ENCODE data around the gene DEFB123. TPM values are rescaled to one million over a fixed set of nuclear protein-coding genes. Genes with fewer than 3 reads are reported as not detected.

The DEFB123 gene
- total and polyA plus RNA-seq, 9 of the 15 experiments (the other 6 are each of a cell fraction or from before 2014, with no cell fraction given): not detected

DNA sequence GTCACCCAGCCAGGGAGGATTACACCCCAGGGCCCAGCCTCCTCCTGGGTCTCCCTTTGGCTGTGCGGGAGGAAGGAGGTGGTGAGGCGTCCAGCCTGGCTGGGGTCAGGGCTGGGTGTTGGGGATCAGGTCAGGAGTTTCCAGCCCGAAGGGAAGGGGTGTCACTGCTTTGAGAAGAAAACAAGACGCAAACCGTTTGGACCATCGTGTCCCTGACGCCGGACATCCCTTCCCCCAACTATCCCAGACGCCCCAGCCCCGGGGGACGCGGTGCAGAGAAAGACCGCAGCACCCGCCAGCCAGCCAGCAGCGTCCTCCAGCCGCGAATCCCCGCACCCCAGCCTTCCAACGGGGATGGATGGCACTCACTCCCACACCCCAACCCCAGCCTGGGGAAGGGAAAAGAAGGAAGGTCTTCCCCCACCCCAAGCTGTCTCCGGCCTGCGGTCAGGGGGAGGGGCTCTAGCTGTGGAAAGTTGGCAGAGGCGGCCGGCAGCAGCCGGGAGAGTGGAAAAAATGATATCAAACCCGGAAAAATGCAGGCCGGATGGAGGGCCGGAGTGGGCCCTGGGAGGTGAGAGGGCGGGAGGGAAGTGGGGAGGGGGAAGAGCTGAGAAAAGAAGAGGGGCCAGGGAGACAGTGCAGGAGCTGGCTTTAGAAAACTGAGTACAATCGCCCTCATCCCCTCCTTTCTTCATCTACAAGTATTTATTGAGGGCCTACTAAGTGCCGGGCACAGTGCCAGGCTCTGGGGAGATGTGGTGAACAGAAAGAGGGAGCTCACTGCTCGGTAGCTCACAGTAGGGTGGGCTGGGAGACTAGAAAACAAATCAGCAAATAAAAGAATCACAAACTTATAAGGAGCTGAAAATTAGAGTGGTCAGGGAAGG lies 45.3 kb downstream of the DEFB123 start:
- 4% methylated on average over 23 of the region's 31 CpGs for WGBS (ENCODE audit: insufficient coverage, low coverage, missing lambda C conversion rate)
- in situ Hi-C loops (cut with MboI): no loop called here
- no peaks in the 10 kb centered on the region for H3K79me2 ChIP-seq (ENCODE audit: control insufficient read depth, insufficient read depth, low read length)
- H3K9ac ChIP-seq (ENCODE audit: insufficient read depth in 1 of 2, low read depth in 2 of 2, low read length in 2 of 2): peak overlapping the region in 1 of 2 experiments; percentile 77; a peak in 2 of 4 replicates
- H3K4me3 ChIP-seq: no peak overlapping the region
- H3K9me1 ChIP-seq (ENCODE audit: control insufficient read depth, insufficient read depth, low read length): no peaks in the 10 kb centered on the region
- POLR2A ChIA-PET: interaction anchor here (0.7 to 1.9 kb wide), 5 partner anchors 9 to 222 kb away, joined by 3 to 5 read pairs (median 4); partner anchors contain the start of gene DEFB124
- no TSS peak for BruUV-seq (replicated peaks)
- H3K4me1 ChIP-seq (replicated peaks in 1 of 2; ENCODE audit: control insufficient read depth in 2 of 2, insufficient read depth in 2 of 2, low read length in 2 of 2): peaks cover 11 to 14% of the 10 kb centered on the region in 2 experiments; a peak in 3 of 5 replicates
- H3K9me3 ChIP-seq (replicated peaks; ENCODE audit: control insufficient read depth, insufficient read depth, low read depth, low read length): no peaks in the 10 kb centered on the region; the same call in 1 of the 2 replicates
- CTCF ChIA-PET (ENCODE audit: low intra/inter-chr PET ratio): no interaction called here
- intact Hi-C loops (cut with micrococcal nuclease): no loop called here
- ATAC-seq: peak; percentile 54
- no peaks in the 10 kb centered on the region for H4K20me1 ChIP-seq (replicated peaks; ENCODE audit: control insufficient read depth, insufficient read depth, low read length)
- no peak overlapping the region for H3K27ac ChIP-seq (ENCODE audit: extremely low read depth, low read depth, low read length)
- FAIRE-seq: no peak
- H3K36me3 ChIP-seq (ENCODE audit: control insufficient read depth, insufficient read depth, low read length): no peaks in the 10 kb centered on the region
- H2AFZ ChIP-seq (ENCODE audit: low read depth, low read length): peak overlapping the region; percentile 45; the same call in 1 of the 2 replicates
- H3K27me3 ChIP-seq (ENCODE audit: control insufficient read depth in 2 of 2, insufficient read depth in 2 of 2, low read length in 2 of 2): peaks cover 4 to 20% of the 10 kb centered on the region in 2 experiments; a peak in 4 of 5 replicates
- H3K4me2 ChIP-seq (ENCODE audit: insufficient read depth, low read length): peak overlapping the region; percentile 27
- peak; percentile 29 to 43 (median 36) for DNase-seq (ENCODE audit: extremely low read depth in 1 of 4, low spot score in 3 of 4)
- peak; percentile 77 for TF ChIP-seq ETV1 (tag; conservative IDR thresholded peaks at IDR 0.05; ENCODE audit: low read depth)
- no peak for TF ChIP-seq FOXP1 (CRISPR knock-in tag; IDR thresholded peaks at IDR 0.05)
- TF ChIP-seq, protein P1, sequence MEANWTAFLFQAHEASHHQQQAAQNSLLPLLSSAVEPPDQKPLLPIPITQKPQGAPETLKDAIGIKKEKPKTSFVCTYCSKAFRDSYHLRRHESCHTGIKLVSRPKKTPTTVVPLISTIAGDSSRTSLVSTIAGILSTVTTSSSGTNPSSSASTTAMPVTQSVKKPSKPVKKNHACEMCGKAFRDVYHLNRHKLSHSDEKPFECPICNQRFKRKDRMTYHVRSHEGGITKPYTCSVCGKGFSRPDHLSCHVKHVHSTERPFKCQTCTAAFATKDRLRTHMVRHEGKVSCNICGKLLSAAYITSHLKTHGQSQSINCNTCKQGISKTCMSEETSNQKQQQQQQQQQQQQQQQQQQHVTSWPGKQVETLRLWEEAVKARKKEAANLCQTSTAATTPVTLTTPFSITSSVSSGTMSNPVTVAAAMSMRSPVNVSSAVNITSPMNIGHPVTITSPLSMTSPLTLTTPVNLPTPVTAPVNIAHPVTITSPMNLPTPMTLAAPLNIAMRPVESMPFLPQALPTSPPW (CRISPR knock-in tag; IDR thresholded peaks at IDR 0.05): peak; percentile 72
- peak; percentile 57 for TF ChIP-seq GABPA (tag; conservative IDR thresholded peaks at IDR 0.05; ENCODE audit: low read depth)
- TF ChIP-seq ZNF253 (CRISPR knock-in tag; conservative IDR thresholded peaks at IDR 0.05): no peak
- 0 out of 2 replicates have a peak, but pooled peaks have one; percentile 27 for TF ChIP-seq ARID1B (IDR thresholded peaks at IDR 0.05)
- no peak for TF ChIP-seq ZBED1 (IDR thresholded peaks at IDR 0.05)
- TF ChIP-seq ZNF766 (CRISPR knock-in tag; conservative IDR thresholded peaks at IDR 0.05): no peak
- peak; percentile 35 for TF ChIP-seq HMGN3 (IDR thresholded peaks at IDR 0.05; ENCODE audit: borderline replicate concordance, extremely low read depth, insufficient read length, low read depth, low read length)
- peak; percentile 59; the same call in 1 of the 2 replicates for TF ChIP-seq NFIC (IDR thresholded peaks at IDR 0.05)
- TF ChIP-seq, protein P2, sequence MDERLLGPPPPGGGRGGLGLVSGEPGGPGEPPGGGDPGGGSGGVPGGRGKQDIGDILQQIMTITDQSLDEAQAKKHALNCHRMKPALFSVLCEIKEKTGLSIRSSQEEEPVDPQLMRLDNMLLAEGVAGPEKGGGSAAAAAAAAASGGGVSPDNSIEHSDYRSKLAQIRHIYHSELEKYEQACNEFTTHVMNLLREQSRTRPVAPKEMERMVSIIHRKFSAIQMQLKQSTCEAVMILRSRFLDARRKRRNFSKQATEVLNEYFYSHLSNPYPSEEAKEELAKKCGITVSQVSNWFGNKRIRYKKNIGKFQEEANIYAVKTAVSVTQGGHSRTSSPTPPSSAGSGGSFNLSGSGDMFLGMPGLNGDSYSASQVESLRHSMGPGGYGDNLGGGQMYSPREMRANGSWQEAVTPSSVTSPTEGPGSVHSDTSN (CRISPR knock-in tag; IDR thresholded peaks at IDR 0.05; ENCODE audit: low read depth): no peak
- TF ChIP-seq, protein P2 (tag; conservative IDR thresholded peaks at IDR 0.05; ENCODE audit: low read depth): no peak
- TF ChIP-seq, protein P3, sequence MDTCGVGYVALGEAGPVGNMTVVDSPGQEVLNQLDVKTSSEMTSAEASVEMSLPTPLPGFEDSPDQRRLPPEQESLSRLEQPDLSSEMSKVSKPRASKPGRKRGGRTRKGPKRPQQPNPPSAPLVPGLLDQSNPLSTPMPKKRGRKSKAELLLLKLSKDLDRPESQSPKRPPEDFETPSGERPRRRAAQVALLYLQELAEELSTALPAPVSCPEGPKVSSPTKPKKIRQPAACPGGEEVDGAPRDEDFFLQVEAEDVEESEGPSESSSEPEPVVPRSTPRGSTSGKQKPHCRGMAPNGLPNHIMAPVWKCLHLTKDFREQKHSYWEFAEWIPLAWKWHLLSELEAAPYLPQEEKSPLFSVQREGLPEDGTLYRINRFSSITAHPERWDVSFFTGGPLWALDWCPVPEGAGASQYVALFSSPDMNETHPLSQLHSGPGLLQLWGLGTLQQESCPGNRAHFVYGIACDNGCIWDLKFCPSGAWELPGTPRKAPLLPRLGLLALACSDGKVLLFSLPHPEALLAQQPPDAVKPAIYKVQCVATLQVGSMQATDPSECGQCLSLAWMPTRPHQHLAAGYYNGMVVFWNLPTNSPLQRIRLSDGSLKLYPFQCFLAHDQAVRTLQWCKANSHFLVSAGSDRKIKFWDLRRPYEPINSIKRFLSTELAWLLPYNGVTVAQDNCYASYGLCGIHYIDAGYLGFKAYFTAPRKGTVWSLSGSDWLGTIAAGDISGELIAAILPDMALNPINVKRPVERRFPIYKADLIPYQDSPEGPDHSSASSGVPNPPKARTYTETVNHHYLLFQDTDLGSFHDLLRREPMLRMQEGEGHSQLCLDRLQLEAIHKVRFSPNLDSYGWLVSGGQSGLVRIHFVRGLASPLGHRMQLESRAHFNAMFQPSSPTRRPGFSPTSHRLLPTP (IDR thresholded peaks at IDR 0.05; ENCODE audit: borderline replicate concordance, extremely low read depth, insufficient read length): no peak
- no peak for TF ChIP-seq NFYB (IDR thresholded peaks at IDR 0.05; ENCODE audit: extremely low read depth, insufficient read length)

All from K562 (cell line).